ENCODE results near the gene WDPCP.

WDPCP gene

DNA sequence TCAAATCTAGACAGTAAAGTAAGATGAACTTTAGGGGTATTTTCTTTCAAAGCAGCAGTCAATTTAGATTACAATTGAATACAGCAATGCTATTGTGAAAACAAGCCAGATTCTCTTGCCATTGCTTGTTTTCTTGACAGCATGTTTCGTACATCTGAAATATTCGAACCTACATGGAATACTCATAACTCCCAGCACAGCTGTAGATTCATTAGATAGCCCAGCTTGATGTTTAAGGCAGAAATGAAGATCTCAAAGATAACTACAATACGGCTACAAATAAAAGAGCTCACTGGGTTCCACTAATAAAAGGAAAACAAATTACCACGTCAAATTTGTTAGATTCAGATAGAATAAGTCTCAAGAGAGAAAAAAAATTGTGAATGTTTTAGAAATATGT is 208.8 kb downstream of the WDPCP start:
- no peak for TF ChIP-seq ZNF565 (CRISPR knock-in tag; conservative IDR thresholded peaks at IDR 0.05; ENCODE audit: low read depth)
- no peak for TF ChIP-seq ARNTL (CRISPR knock-in tag; IDR thresholded peaks at IDR 0.05; ENCODE audit: borderline replicate concordance, low read depth)
- TF ChIP-seq PATZ1 (CRISPR knock-in tag; IDR thresholded peaks at IDR 0.05; ENCODE audit: borderline replicate concordance) = no peak
- TF ChIP-seq GLIS3 (CRISPR knock-in tag; IDR thresholded peaks at IDR 0.05) = no peak
- TF ChIP-seq, protein P1, sequence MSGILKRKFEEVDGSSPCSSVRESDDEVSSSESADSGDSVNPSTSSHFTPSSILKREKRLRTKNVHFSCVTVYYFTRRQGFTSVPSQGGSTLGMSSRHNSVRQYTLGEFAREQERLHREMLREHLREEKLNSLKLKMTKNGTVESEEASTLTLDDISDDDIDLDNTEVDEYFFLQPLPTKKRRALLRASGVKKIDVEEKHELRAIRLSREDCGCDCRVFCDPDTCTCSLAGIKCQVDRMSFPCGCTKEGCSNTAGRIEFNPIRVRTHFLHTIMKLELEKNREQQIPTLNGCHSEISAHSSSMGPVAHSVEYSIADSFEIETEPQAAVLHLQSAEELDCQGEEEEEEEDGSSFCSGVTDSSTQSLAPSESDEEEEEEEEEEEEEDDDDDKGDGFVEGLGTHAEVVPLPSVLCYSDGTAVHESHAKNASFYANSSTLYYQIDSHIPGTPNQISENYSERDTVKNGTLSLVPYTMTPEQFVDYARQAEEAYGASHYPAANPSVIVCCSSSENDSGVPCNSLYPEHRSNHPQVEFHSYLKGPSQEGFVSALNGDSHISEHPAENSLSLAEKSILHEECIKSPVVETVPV (CRISPR knock-in tag; IDR thresholded peaks at IDR 0.05) = no peak
- no peak for TF ChIP-seq RARB (CRISPR knock-in tag; IDR thresholded peaks at IDR 0.05)
- TF ChIP-seq ZC3H10 (CRISPR knock-in tag; IDR thresholded peaks at IDR 0.05) = no peak
- no peak for TF ChIP-seq TOX (CRISPR knock-in tag; IDR thresholded peaks at IDR 0.05; ENCODE audit: borderline replicate concordance)
- TF ChIP-seq PPARA (CRISPR knock-in tag; IDR thresholded peaks at IDR 0.05; ENCODE audit: borderline replicate concordance) = no peak
- no peak for TF ChIP-seq CSDC2 (CRISPR knock-in tag; IDR thresholded peaks at IDR 0.05)
- no peak for TF ChIP-seq ZFP3 (CRISPR knock-in tag; IDR thresholded peaks at IDR 0.05)
- no peak for TF ChIP-seq POU6F1 (CRISPR knock-in tag; IDR thresholded peaks at IDR 0.05; ENCODE audit: borderline replicate concordance, low read depth)
- no peak for TF ChIP-seq ZFP30 (CRISPR knock-in tag; IDR thresholded peaks at IDR 0.05)
- no peak for TF ChIP-seq SNAI2 (CRISPR knock-in tag; IDR thresholded peaks at IDR 0.05)
- TF ChIP-seq ZNF8 (CRISPR knock-in tag; IDR thresholded peaks at IDR 0.05) = no peak
- TF ChIP-seq BACH2 (CRISPR knock-in tag; IDR thresholded peaks at IDR 0.05; ENCODE audit: borderline replicate concordance) = no peak
- TF ChIP-seq ESRRG (CRISPR knock-in tag; IDR thresholded peaks at IDR 0.05) = no peak
- no peak for TF ChIP-seq TSHZ2 (CRISPR knock-in tag; IDR thresholded peaks at IDR 0.05)
- no peak for TF ChIP-seq OSR1 (CRISPR knock-in tag; IDR thresholded peaks at IDR 0.05)
- no peak for ATAC-seq

GRCh38 chr2:63378589-63378988 is 209.7 kb downstream of the WDPCP start:
- no peak for ATAC-seq
- TF ChIP-seq RARB (CRISPR knock-in tag; IDR thresholded peaks at IDR 0.05) = no peak
- no peak for TF ChIP-seq TSHZ2 (CRISPR knock-in tag; IDR thresholded peaks at IDR 0.05)
- TF ChIP-seq BACH2 (CRISPR knock-in tag; IDR thresholded peaks at IDR 0.05; ENCODE audit: borderline replicate concordance) = no peak
- TF ChIP-seq GLIS3 (CRISPR knock-in tag; IDR thresholded peaks at IDR 0.05) = no peak
- no peak for TF ChIP-seq SNAI2 (CRISPR knock-in tag; IDR thresholded peaks at IDR 0.05)
- TF ChIP-seq ISL1 (CRISPR knock-in tag; IDR thresholded peaks at IDR 0.05) = no peak
- no peak for TF ChIP-seq ESRRG (CRISPR knock-in tag; IDR thresholded peaks at IDR 0.05)
- no peak for TF ChIP-seq CSDC2 (CRISPR knock-in tag; IDR thresholded peaks at IDR 0.05)
- no peak for TF ChIP-seq ZC3H10 (CRISPR knock-in tag; IDR thresholded peaks at IDR 0.05)
- TF ChIP-seq, protein P1 (CRISPR knock-in tag; IDR thresholded peaks at IDR 0.05) = no peak
- TF ChIP-seq ZNF565 (CRISPR knock-in tag; conservative IDR thresholded peaks at IDR 0.05; ENCODE audit: low read depth) = no peak
- no peak for TF ChIP-seq ARNTL (CRISPR knock-in tag; IDR thresholded peaks at IDR 0.05; ENCODE audit: borderline replicate concordance, low read depth)
- TF ChIP-seq ZFP3 (CRISPR knock-in tag; IDR thresholded peaks at IDR 0.05) = no peak
- no peak for TF ChIP-seq ZFP30 (CRISPR knock-in tag; IDR thresholded peaks at IDR 0.05)
